ENCODE measurements around the gene SUMO4. TPM values are rescaled to one million over a fixed set of nuclear protein-coding genes. Genes with fewer than 3 reads are reported as not detected.

SUMO4 gene
- total RNA-seq, 4 donors from 2014 or later, result 0.33 to 6.3 TPM; not detected in 2

GRCh38 chr6:149433881-149434280, 33.8 kb downstream of the SUMO4 start:
- no peak for DNase-seq
- Histone ChIP-seq H3K4me1 (peaks cover 0 to 2% of the 10 kb centered on the region in 2 donors), H3K27ac (no peak overlapping the region), H3K9me3 (no peaks in the 10 kb centered on the region), H3K36me3 (no peaks in the 10 kb centered on the region), H3K4me3 (no peak overlapping the region), H3K27me3 (no peaks in the 10 kb centered on the region)
- intact Hi-C loops (cut with DNase I; ENCODE audit: low total_unique reads), result no loop called here
- TF ChIP-seq POLR2A (IDR thresholded peaks at IDR 0.05) (no peak), CTCF (IDR thresholded peaks at IDR 0.05 in 4 of 5, conservative IDR thresholded peaks at IDR 0.05 in 1 of 5) (no peak)
- ATAC-seq, result no peak
- in situ Hi-C loops (cut with MboI; ENCODE audit: low sequenced_read_pairs in 4 of 4), result loop anchor here in 3 of 4 donors (5.0 to 10.0 kb wide), 3 partner anchors 352 to 859 kb away; no protein-coding TSS in a partner anchor

GRCh38 chr6:149435919-149436586, 36.0 kb downstream of the SUMO4 start:
- no peak for TF ChIP-seq CTCF (IDR thresholded peaks at IDR 0.05 in 4 of 5, conservative IDR thresholded peaks at IDR 0.05 in 1 of 5)
- TF ChIP-seq POLR2A (IDR thresholded peaks at IDR 0.05), result no peak
- intact Hi-C loops (cut with DNase I; ENCODE audit: low total_unique reads), result loop anchor here (5.0 kb wide), 1 partner anchor 81 kb away; no protein-coding TSS in a partner anchor
- no peak overlapping the region for H3K4me3 ChIP-seq
- in situ Hi-C loops (cut with MboI; ENCODE audit: low sequenced_read_pairs in 4 of 4), result loop anchor here in 2 of 4 donors (5.0 to 10.0 kb wide), 2 partner anchors 354 to 861 kb away; no protein-coding TSS in a partner anchor
- no peak for ATAC-seq
- no peak for DNase-seq
- H3K36me3 ChIP-seq, result no peaks in the 10 kb centered on the region
- H3K27me3 ChIP-seq, result no peaks in the 10 kb centered on the region
- H3K27ac ChIP-seq, result no peak overlapping the region
- H3K9me3 ChIP-seq, result no peaks in the 10 kb centered on the region
- peaks cover 0 to 2% of the 10 kb centered on the region in 2 donors for H3K4me1 ChIP-seq

- no peak for TF ChIP-seq POLR2A (IDR thresholded peaks at IDR 0.05)
- no peak for TF ChIP-seq CTCF (IDR thresholded peaks at IDR 0.05 in 4 of 5, conservative IDR thresholded peaks at IDR 0.05 in 1 of 5)
- H3K27ac ChIP-seq, result no peak overlapping the region
- H3K36me3 ChIP-seq, result no peaks in the 10 kb centered on the region
- intact Hi-C loops (cut with DNase I; ENCODE audit: low total_unique reads), result loop anchor here (5.0 kb wide), 1 partner anchor 81 kb away; no protein-coding TSS in a partner anchor
- no peaks in the 10 kb centered on the region for H3K9me3 ChIP-seq
- no peaks in the 10 kb centered on the region for H3K27me3 ChIP-seq
- no peak overlapping the region for H3K4me3 ChIP-seq
- DNase-seq, result no peak
- in situ Hi-C loops (cut with MboI; ENCODE audit: low sequenced_read_pairs in 4 of 4), result loop anchor here in 2 of 4 donors (5.0 to 10.0 kb wide), 2 partner anchors 354 to 862 kb away; no protein-coding TSS in a partner anchor
- no peak for ATAC-seq
- peaks cover 0 to 2% of the 10 kb centered on the region in 2 donors for H3K4me1 ChIP-seq
These were observed 36.6 kb downstream of the SUMO4 start for GRCh38 chr6:149436647-149437046.

- intact Hi-C loops (cut with DNase I; ENCODE audit: low total_unique reads), result loop anchor here (5.0 kb wide), 1 partner anchor 80 kb away; no protein-coding TSS in a partner anchor
- no peaks in the 10 kb centered on the region for H3K27me3 ChIP-seq
- no peaks in the 10 kb centered on the region for H3K36me3 ChIP-seq
- no peaks in the 10 kb centered on the region for H3K9me3 ChIP-seq
- in situ Hi-C loops (cut with MboI; ENCODE audit: low sequenced_read_pairs in 4 of 4), result loop anchor here in 2 of 4 donors (5.0 to 10.0 kb wide), 2 partner anchors 355 to 862 kb away; no protein-coding TSS in a partner anchor
- H3K27ac ChIP-seq, result no peak overlapping the region
- DNase-seq (no peak), ATAC-seq (no peak)
- TF ChIP-seq CTCF (IDR thresholded peaks at IDR 0.05 in 4 of 5, conservative IDR thresholded peaks at IDR 0.05 in 1 of 5) (no peak), POLR2A (IDR thresholded peaks at IDR 0.05) (no peak)
- H3K4me3 ChIP-seq, result no peak overlapping the region
- no peaks in the 10 kb centered on the region for H3K4me1 ChIP-seq
These were observed 37.1 kb downstream of the SUMO4 start for GRCh38 chr6:149437212-149437611.

All from gastrocnemius medialis (tissue), 4 donors.